ENCODE results near the gene PPARA. TPM values are rescaled to one million over a fixed set of nuclear protein-coding genes. Genes with fewer than 3 reads are reported as not detected.

The PPARA gene
- total RNA-seq, 2 experiments from 2014 or later: 3.3 to 10.5 TPM

DNA sequence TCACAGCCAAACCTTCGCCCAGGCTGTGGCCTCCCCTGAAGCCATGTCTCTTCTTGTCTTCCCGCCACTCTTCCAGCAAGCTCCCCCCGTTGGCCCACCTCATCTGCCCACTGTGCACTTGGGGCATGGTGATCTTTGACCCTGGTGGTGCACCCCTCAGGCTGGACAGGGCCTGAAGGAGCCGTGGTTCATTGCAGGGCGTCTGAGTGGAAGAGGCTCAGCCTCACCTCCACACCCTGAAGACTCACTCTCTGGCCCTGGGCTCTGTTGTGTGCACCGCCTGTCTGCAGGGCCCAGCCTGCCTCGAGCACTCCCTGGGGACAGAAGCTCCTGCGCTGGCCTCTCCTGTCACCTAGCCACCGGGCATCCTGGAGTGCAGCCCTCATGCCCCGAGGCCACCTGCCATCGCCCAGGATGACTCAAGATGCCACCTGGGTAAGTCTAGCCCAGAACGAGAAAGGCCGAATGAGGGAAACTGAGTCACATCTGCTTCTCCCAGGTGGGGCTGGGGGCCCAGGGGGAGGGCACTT lies 40.8 kb upstream of the PPARA start:
- Histone ChIP-seq H4K20me1 (ENCODE audit: insufficient read depth, low read length) (no peaks in the 10 kb centered on the region), H3K4me1 (ENCODE audit: insufficient read depth, low read length, poor library complexity, severe bottlenecking) (no peaks in the 10 kb centered on the region), H3K36me3 (ENCODE audit: insufficient read depth, low read length) (no peaks in the 10 kb centered on the region), H2AFZ (ENCODE audit: low read length) (no peak overlapping the region), H3K27ac (ENCODE audit: low read depth, low read length, poor library complexity, severe bottlenecking) (no peak overlapping the region), H3K9me2 (ENCODE audit: insufficient read depth, low read length) (no peaks in the 10 kb centered on the region), H3K4me3 (ENCODE audit: low read depth, low read length, poor library complexity, severe bottlenecking) (no peak overlapping the region), H3K9me3 (ENCODE audit: low read length) (no peaks in the 10 kb centered on the region), H3K4me2 (ENCODE audit: low read length) (no peak overlapping the region), H3K79me2 (ENCODE audit: insufficient read depth, low read depth, low read length) (no peaks in the 10 kb centered on the region)
- no TSS peak for BruUV-seq (replicated peaks)
- ChIA-PET POLR2A (no interaction called here), CTCF (ENCODE audit: unreplicated experiment) (interaction anchor here (0.5 kb wide), 1 partner anchor 74 kb away, joined by 7 read pairs; no protein-coding TSS in a partner anchor)
- DNase-seq (ENCODE audit: low spot score): no peak
- intact Hi-C loops (cut with micrococcal nuclease; ENCODE audit: unreplicated experiment): no loop called here
- TF ChIP-seq, protein P1, sequence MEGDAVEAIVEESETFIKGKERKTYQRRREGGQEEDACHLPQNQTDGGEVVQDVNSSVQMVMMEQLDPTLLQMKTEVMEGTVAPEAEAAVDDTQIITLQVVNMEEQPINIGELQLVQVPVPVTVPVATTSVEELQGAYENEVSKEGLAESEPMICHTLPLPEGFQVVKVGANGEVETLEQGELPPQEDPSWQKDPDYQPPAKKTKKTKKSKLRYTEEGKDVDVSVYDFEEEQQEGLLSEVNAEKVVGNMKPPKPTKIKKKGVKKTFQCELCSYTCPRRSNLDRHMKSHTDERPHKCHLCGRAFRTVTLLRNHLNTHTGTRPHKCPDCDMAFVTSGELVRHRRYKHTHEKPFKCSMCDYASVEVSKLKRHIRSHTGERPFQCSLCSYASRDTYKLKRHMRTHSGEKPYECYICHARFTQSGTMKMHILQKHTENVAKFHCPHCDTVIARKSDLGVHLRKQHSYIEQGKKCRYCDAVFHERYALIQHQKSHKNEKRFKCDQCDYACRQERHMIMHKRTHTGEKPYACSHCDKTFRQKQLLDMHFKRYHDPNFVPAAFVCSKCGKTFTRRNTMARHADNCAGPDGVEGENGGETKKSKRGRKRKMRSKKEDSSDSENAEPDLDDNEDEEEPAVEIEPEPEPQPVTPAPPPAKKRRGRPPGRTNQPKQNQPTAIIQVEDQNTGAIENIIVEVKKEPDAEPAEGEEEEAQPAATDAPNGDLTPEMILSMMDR (conservative IDR thresholded peaks at IDR 0.05; ENCODE audit: low read length): no peak
- no peak for TF ChIP-seq EZH2phosphoT487 (IDR thresholded peaks at IDR 0.05; ENCODE audit: borderline replicate concordance, low read depth, low read length)

DNA sequence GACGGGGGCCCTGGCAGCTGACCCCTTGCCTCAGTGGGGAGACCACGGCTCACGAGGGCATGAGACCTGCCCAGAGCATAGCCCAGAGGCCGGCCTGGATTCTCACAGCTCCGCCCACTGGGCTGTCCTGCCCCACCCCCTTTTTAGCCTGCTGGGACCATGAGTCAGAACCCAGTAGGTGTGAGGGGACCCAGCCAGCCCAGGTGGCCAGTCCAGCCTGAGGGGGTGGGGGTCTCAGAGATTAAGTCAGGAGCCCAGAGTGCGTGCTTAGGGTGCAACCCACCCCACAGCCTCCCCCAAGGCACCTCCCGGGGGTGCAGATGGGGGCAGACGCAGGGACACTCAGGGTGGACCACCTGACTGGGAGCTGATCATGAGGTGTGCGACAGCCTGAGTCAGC lies 40.1 kb upstream of the PPARA start:
- no TSS peak for BruUV-seq (replicated peaks)
- H2AFZ ChIP-seq (ENCODE audit: low read length): no peak overlapping the region
- H3K4me1 ChIP-seq (ENCODE audit: insufficient read depth, low read length, poor library complexity, severe bottlenecking): no peaks in the 10 kb centered on the region
- intact Hi-C loops (cut with micrococcal nuclease; ENCODE audit: unreplicated experiment): no loop called here
- TF ChIP-seq, protein P1 (conservative IDR thresholded peaks at IDR 0.05; ENCODE audit: low read length): no peak
- TF ChIP-seq EZH2phosphoT487 (IDR thresholded peaks at IDR 0.05; ENCODE audit: borderline replicate concordance, low read depth, low read length): no peak
- ChIA-PET CTCF (ENCODE audit: unreplicated experiment) (interaction anchor here (0.6 kb wide), 1 partner anchor 98 kb away, joined by 4 read pairs; no protein-coding TSS in a partner anchor), POLR2A (no interaction called here)
- H3K36me3 ChIP-seq (ENCODE audit: insufficient read depth, low read length): no peaks in the 10 kb centered on the region
- no peaks in the 10 kb centered on the region for H4K20me1 ChIP-seq (ENCODE audit: insufficient read depth, low read length)
- no peak overlapping the region for H3K4me2 ChIP-seq (ENCODE audit: low read length)
- no peak overlapping the region for H3K4me3 ChIP-seq (ENCODE audit: low read depth, low read length, poor library complexity, severe bottlenecking)
- no peak for DNase-seq (ENCODE audit: low spot score)
- H3K27ac ChIP-seq (ENCODE audit: low read depth, low read length, poor library complexity, severe bottlenecking): no peak overlapping the region
- H3K79me2 ChIP-seq (ENCODE audit: insufficient read depth, low read depth, low read length): no peaks in the 10 kb centered on the region
- no peaks in the 10 kb centered on the region for H3K9me3 ChIP-seq (ENCODE audit: low read length)
- no peaks in the 10 kb centered on the region for H3K9me2 ChIP-seq (ENCODE audit: insufficient read depth, low read length)

DNA sequence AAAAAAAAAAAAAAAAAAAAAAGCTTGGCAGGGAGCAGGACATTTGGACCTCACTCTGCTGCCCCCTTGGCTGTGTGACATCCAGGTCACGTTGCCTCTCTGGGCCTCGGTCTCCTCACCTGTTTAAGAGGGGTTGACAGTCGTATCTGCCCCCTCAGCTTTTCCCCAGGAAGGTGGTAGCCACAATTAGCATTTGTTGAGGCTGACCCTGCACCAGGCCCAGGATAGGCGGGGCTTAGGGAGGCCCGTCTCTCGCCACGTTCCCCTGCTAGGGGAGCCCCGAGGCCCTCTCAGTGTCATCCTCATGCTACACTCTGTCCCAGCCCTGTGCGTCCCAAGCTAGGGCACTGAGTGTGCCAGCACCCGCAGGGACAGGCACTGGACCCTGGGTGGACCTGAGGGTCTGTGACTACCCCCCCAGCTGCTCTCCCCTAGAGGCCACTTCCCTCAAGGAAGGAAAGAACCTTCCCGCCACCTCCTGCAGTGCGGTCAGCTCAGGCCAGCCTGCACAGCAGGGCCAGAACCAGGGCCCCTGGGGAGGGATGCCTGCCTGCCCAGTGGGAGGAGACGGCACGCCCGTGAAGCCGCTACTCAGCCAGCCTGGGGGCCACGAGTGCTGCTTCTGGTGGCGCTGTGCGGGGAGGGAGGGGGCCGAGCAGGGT lies 38.5 kb upstream of the PPARA start:
- no peak for DNase-seq (ENCODE audit: low spot score)
- no peak overlapping the region for H2AFZ ChIP-seq (ENCODE audit: low read length)
- no peaks in the 10 kb centered on the region for H3K9me2 ChIP-seq (ENCODE audit: insufficient read depth, low read length)
- peaks cover 2% of the 10 kb centered on the region for H3K4me1 ChIP-seq (ENCODE audit: insufficient read depth, low read length, poor library complexity, severe bottlenecking)
- BruUV-seq (replicated peaks): no TSS peak
- ChIA-PET CTCF (ENCODE audit: unreplicated experiment) (interaction anchor here (0.6 kb wide), 1 partner anchor 117 kb away, joined by 4 read pairs; no protein-coding TSS in a partner anchor), POLR2A (no interaction called here)
- no peaks in the 10 kb centered on the region for H3K79me2 ChIP-seq (ENCODE audit: insufficient read depth, low read depth, low read length)
- no peak overlapping the region for H3K4me2 ChIP-seq (ENCODE audit: low read length)
- no peaks in the 10 kb centered on the region for H3K9me3 ChIP-seq (ENCODE audit: low read length)
- H3K36me3 ChIP-seq (ENCODE audit: insufficient read depth, low read length): no peaks in the 10 kb centered on the region
- H3K4me3 ChIP-seq (ENCODE audit: low read depth, low read length, poor library complexity, severe bottlenecking): no peak overlapping the region
- H3K27ac ChIP-seq (ENCODE audit: low read depth, low read length, poor library complexity, severe bottlenecking): no peak overlapping the region
- TF ChIP-seq, protein P1 (conservative IDR thresholded peaks at IDR 0.05; ENCODE audit: low read length): no peak
- no peak for TF ChIP-seq EZH2phosphoT487 (IDR thresholded peaks at IDR 0.05; ENCODE audit: borderline replicate concordance, low read depth, low read length)
- no peaks in the 10 kb centered on the region for H4K20me1 ChIP-seq (ENCODE audit: insufficient read depth, low read length)
- intact Hi-C loops (cut with micrococcal nuclease; ENCODE audit: unreplicated experiment): no loop called here
